Body of pancreas (tissue), 4 donors: ENCODE measurements around the gene UNC119B.

Experiments
- CTCF ChIP-seq, 7 experiments: fragments of 450-650 bp in 4 of 7; fragments of 200-600 bp in 3 of 7; sonication (generic) in 3 of 7; IDR thresholded peaks; one replicate each; pipeline ENCODE4 v1.5.1; 2016 to 2019; ENCODE audit warnings: antibody characterized with exemption in 7 of 7
- POLR2A ChIP-seq, 3 donors: fragments of 450-650 bp; IDR thresholded peaks; one replicate each; pipeline ENCODE4 v1.6.1; 2016; ENCODE audit warnings: antibody characterized with exemption in 3 of 3, mild to moderate bottlenecking in 2 of 3

GRCh38 chr12:120751389-120751788 lies 41.1 kb downstream of the UNC119B start:
- TF ChIP-seq POLR2A (IDR thresholded peaks at IDR 0.05) = no peak
- no peak for TF ChIP-seq CTCF (IDR thresholded peaks at IDR 0.05)
